IMR-90 (cell line): Measurements from ENCODE around the gene DBNL. TPM values are rescaled to one million over a fixed set of nuclear protein-coding genes. Genes with fewer than 3 reads are reported as not detected.

ENCODE experiments used
- ATAC-seq: fragments of 200-7000 bp; cut with Tn5 transposase; 2 replicates; pipeline ENCODE4 v1.9.1; 2020; ENCODE audit warnings: low read depth, mild to moderate bottlenecking, moderate library complexity
- BruUV-seq: library from RNA; stranded (reverse); fragments of 400-500 nt; replicated peaks from 2 replicates; lab custom pipeline; 2021; lab: Mats Ljungman, UMichigan
- CTCF ChIA-PET: fragments of 300-600 bp; formaldehyde crosslinking; extraction: SDS; loops from one replicate; lab custom pipeline; 2021; ENCODE audit warnings: antibody characterized with exemption; lab: Yijun Ruan, JAX
- POLR2A ChIA-PET: fragments of 300-600 bp; sonication (Branson Sonifier 250); formaldehyde crosslinking; loops from one replicate; lab custom pipeline; 2022; ENCODE audit warnings: antibody characterized with exemption; ENCODE audit not compliant: unreplicated experiment; lab: Charles Lee
- DNase-seq: peaks from one replicate; pipeline ENCODE4 v3.0.0; 2013
- H2AFZ ChIP-seq: replicated peaks from 2 replicates; pipeline ENCODE3; 2013; ENCODE audit warnings: low read length, mild to moderate bottlenecking; ENCODE audit not compliant: poor library complexity
- H2AK5ac ChIP-seq: 2 replicates; pipeline ENCODE4 v1.6.1; 2013; ENCODE audit warnings: low read depth, low read length, inconsistent platforms
- H2AK9ac ChIP-seq: replicated peaks from 2 replicates; pipeline ENCODE3; 2013; ENCODE audit warnings: mild to moderate bottlenecking, low read depth, low read length, moderate library complexity; ENCODE audit not compliant: poor library complexity
- H2BK120ac ChIP-seq: 2 replicates; pipeline ENCODE4 v1.6.1; 2013; ENCODE audit warnings: low read depth, low read length, inconsistent platforms
- H2BK15ac ChIP-seq: 3 replicates; pipeline ENCODE4 v1.6.1; 2013; ENCODE audit warnings: low read depth, low read length, inconsistent platforms
- H2BK20ac ChIP-seq: 2 replicates; pipeline ENCODE4 v1.6.1; 2013; ENCODE audit warnings: low read depth, mild to moderate bottlenecking, inconsistent platforms, low read length, moderate library complexity
- H2BK5ac ChIP-seq: 2 replicates; pipeline ENCODE4 v1.6.1; 2013; ENCODE audit warnings: mild to moderate bottlenecking, low read depth, low read length, inconsistent platforms; ENCODE audit not compliant: poor library complexity, severe bottlenecking
- H3K14ac ChIP-seq: replicated peaks from 2 replicates; pipeline ENCODE4 v1.6.1; 2013; ENCODE audit warnings: low read depth, low read length, inconsistent platforms
- H3K18ac ChIP-seq: 2 replicates; pipeline ENCODE4 v1.6.1; 2013; ENCODE audit warnings: low read depth, low read length, control low read depth
- H3K23ac ChIP-seq: 2 replicates; pipeline ENCODE4 v1.6.1; 2013; ENCODE audit warnings: low read depth, low read length, inconsistent platforms
- H3K27ac ChIP-seq: 2 replicates; pipeline ENCODE4 v1.5.1; 2013; ENCODE audit warnings: mild to moderate bottlenecking, control low read depth, low read length; ENCODE audit not compliant: insufficient read depth
- H3K27me3 ChIP-seq: 2 replicates; pipeline ENCODE4 v1.6.1; 2013; ENCODE audit warnings: low read length; ENCODE audit not compliant: control insufficient read depth, insufficient read depth
- H3K36me3 ChIP-seq: 2 replicates; pipeline ENCODE4 v1.6.1; 2013; ENCODE audit warnings: low read length, mixed read lengths; ENCODE audit not compliant: control insufficient read depth, insufficient read depth
- H3K4ac ChIP-seq: 2 replicates; pipeline ENCODE4 v1.6.1; 2013; ENCODE audit warnings: low read depth, low read length, inconsistent platforms
- H3K4me1 ChIP-seq: 2 replicates; pipeline ENCODE4 v1.6.1; 2013; ENCODE audit warnings: low read length, mixed read lengths; ENCODE audit not compliant: control insufficient read depth, insufficient read depth
- H3K4me2 ChIP-seq: 2 replicates; pipeline ENCODE4 v1.6.1; 2013; ENCODE audit warnings: low read depth, mild to moderate bottlenecking, control low read depth, low read length, moderate library complexity
- H3K4me3 ChIP-seq: 2 replicates; pipeline ENCODE4 v1.5.1; 2013; ENCODE audit warnings: low read depth, mild to moderate bottlenecking, control low read depth, low read length, moderate library complexity; ENCODE audit not compliant: insufficient read depth
- H3K56ac ChIP-seq: 2 replicates; pipeline ENCODE4 v1.6.1; 2013; ENCODE audit warnings: low read length, inconsistent platforms; ENCODE audit not compliant: insufficient read depth; ENCODE audit errors: extremely low read depth
- H3K79me1 ChIP-seq, 2 experiments: 2 replicates each; pipeline ENCODE4 v1.6.1; 2013; ENCODE audit warnings: low read length in 2 of 2, inconsistent platforms in 1 of 2, low read depth in 1 of 2
- H3K9ac ChIP-seq: 2 replicates; pipeline ENCODE4 v1.6.1; 2013; ENCODE audit warnings: low read depth, low read length, control low read depth
- H3K9me1 ChIP-seq: 2 replicates; pipeline ENCODE4 v1.6.1; 2013; ENCODE audit warnings: low read length, inconsistent platforms; ENCODE audit not compliant: insufficient read depth
- H3K9me3 ChIP-seq: 2 replicates; pipeline ENCODE4 v1.6.1; 2013; ENCODE audit warnings: low read length; ENCODE audit not compliant: control insufficient read depth, insufficient read depth
- H4K20me1 ChIP-seq: 2 replicates; pipeline ENCODE4 v1.6.1; 2013; ENCODE audit warnings: low read length, inconsistent platforms; ENCODE audit not compliant: insufficient read depth
- H4K5ac ChIP-seq: 2 replicates; pipeline ENCODE4 v1.6.1; 2013; ENCODE audit warnings: mild to moderate bottlenecking, low read depth, low read length, control low read depth
- H4K8ac ChIP-seq, 2 experiments: 2 replicates each; pipeline ENCODE4 v1.6.1; 2013; ENCODE audit warnings: low read depth in 2 of 2, low read length in 2 of 2, control low read depth in 1 of 2, inconsistent platforms in 1 of 2
- H4K91ac ChIP-seq: 2 replicates; pipeline ENCODE4 v1.6.1; 2013; ENCODE audit warnings: low read depth, low read length, inconsistent platforms; ENCODE audit not compliant: insufficient read depth
- BHLHE40 ChIP-seq: fragments of 150-350 bp; IDR thresholded peaks from 2 replicates; pipeline ENCODE4 v1.6.1; 2016; ENCODE audit warnings: mild to moderate bottlenecking, low read depth, low read length
- CEBPB ChIP-seq: IDR thresholded peaks from 2 replicates; pipeline ENCODE4 v1.6.1; 2012; ENCODE audit warnings: low read depth, low read length, improper control_type of control experiment
- CHD1 ChIP-seq: IDR thresholded peaks from 2 replicates; pipeline ENCODE4 v1.6.1; 2012; ENCODE audit warnings: low read depth, low read length, improper control_type of control experiment
- FOS ChIP-seq: fragments of 150-350 bp; IDR thresholded peaks from 2 replicates; pipeline ENCODE4 v1.6.1; 2016; ENCODE audit warnings: low read depth, low read length
- MAFK ChIP-seq: IDR thresholded peaks from 2 replicates; pipeline ENCODE4 v1.6.1; 2012; ENCODE audit warnings: low read depth, low read length, improper control_type of control experiment
- MAZ ChIP-seq: IDR thresholded peaks from 2 replicates; pipeline ENCODE4 v1.6.1; 2012; ENCODE audit warnings: low read depth, mild to moderate bottlenecking, low read length, improper control_type of control experiment, moderate library complexity, borderline replicate concordance
- MXI1 ChIP-seq: IDR thresholded peaks from 2 replicates; pipeline ENCODE4 v1.6.1; 2012; ENCODE audit warnings: low read depth, mild to moderate bottlenecking, low read length, moderate library complexity, borderline replicate concordance
- NFE2L2 ChIP-seq: fragments of 150-350 bp; IDR thresholded peaks from 2 replicates; pipeline ENCODE4 v1.6.1; 2016; ENCODE audit warnings: low read depth, mild to moderate bottlenecking, low read length
- POLR2A ChIP-seq: IDR thresholded peaks from 2 replicates; pipeline ENCODE4 v1.6.1; 2012; ENCODE audit warnings: mild to moderate bottlenecking, low read depth, low read length
- RAD21 ChIP-seq: IDR thresholded peaks from 2 replicates; pipeline ENCODE4 v1.6.1; 2012; ENCODE audit warnings: low read length, improper control_type of control experiment
- RCOR1 ChIP-seq: IDR thresholded peaks from 2 replicates; pipeline ENCODE4 v1.6.1; 2012; ENCODE audit warnings: mild to moderate bottlenecking, low read length, improper control_type of control experiment; ENCODE audit not compliant: insufficient replicate concordance
- RFX5 ChIP-seq: IDR thresholded peaks from 2 replicates; pipeline ENCODE4 v1.8.0; 2012; ENCODE audit warnings: low read depth, mild to moderate bottlenecking, low read length, moderate library complexity
- SMC3 ChIP-seq: fragments of 150-350 bp; IDR thresholded peaks from 2 replicates; pipeline ENCODE4 v1.6.1; 2016; ENCODE audit warnings: low read depth, mild to moderate bottlenecking, antibody characterized with exemption, low read length, moderate library complexity
- WGBS, 2 experiments: methylation state at CpG; one replicate each; pipeline versions ENCODE4 v1.1.5 to v1.1.7; 2013; ENCODE audit warnings: missing lambda C conversion rate in 2 of 2; ENCODE audit not compliant: insufficient read length in 1 of 2; ENCODE audit errors: extremely low coverage in 2 of 2; 5-methylcytosine and 5-hydroxymethylcytosine counted together
- dilution Hi-C: fragments of 300-500 bp; cut with HindIII; formaldehyde crosslinking; loops from one replicate; pipeline ENCODE4 v1.14.3; 2018; ENCODE audit warnings: low sequenced_read_pairs; ENCODE audit not compliant: unreplicated experiment
- in situ Hi-C: fragments of 300-500 bp; cut with MboI; formaldehyde crosslinking; loops from 3 replicates; pipeline ENCODE4 v1.14.3; 2019; ENCODE audit warnings: low sequenced_read_pairs, inconsistent platforms, mixed read lengths
- intact Hi-C: fragments of 100-400 bp; cut with micrococcal nuclease; formaldehyde crosslinking; loops from 2 replicates; pipeline ENCODE4 v1.10.0; 2022
- polyA plus RNA-seq, 3 experiments: library from polyadenylated mRNA; depleted of rRNA; stranded (reverse); fragments of >200 nt; gene quantifications; 2 replicates each; pipeline ENCODE4 v1.2.3, GENCODE V29; 2012; ENCODE audit warnings: low replicate concordance in 1 of 3
- total RNA-seq: library from RNA; depleted of rRNA; stranded (reverse); fragments of >200 nt; gene quantifications from 2 replicates; pipeline ENCODE4 v1.2.3, GENCODE V29; 2012
- TF ChIP-seq, protein P1 (sequence below): fragments of 150-350 bp; IDR thresholded peaks from 2 replicates; pipeline ENCODE4 v1.6.1; 2017; ENCODE audit warnings: mild to moderate bottlenecking, antibody characterized with exemption, low read length, low read depth
- TF ChIP-seq, protein P2 (sequence below): conservative IDR thresholded peaks from 2 replicates; pipeline ENCODE4 v1.5.1; 2012; ENCODE audit warnings: mild to moderate bottlenecking, low read depth, low read length, improper control_type of control experiment
- TF ChIP-seq, protein P3 (sequence below): fragments of 150-350 bp; IDR thresholded peaks from 2 replicates; pipeline ENCODE4 v1.6.1; 2016; ENCODE audit warnings: low read depth, mild to moderate bottlenecking, low read length, moderate library complexity, borderline replicate concordance

Gene DBNL
- total and polyA plus RNA-seq, 2 of the 4 experiments (the other 2 are of a cell fraction), result 157 to 179 TPM

DNA sequence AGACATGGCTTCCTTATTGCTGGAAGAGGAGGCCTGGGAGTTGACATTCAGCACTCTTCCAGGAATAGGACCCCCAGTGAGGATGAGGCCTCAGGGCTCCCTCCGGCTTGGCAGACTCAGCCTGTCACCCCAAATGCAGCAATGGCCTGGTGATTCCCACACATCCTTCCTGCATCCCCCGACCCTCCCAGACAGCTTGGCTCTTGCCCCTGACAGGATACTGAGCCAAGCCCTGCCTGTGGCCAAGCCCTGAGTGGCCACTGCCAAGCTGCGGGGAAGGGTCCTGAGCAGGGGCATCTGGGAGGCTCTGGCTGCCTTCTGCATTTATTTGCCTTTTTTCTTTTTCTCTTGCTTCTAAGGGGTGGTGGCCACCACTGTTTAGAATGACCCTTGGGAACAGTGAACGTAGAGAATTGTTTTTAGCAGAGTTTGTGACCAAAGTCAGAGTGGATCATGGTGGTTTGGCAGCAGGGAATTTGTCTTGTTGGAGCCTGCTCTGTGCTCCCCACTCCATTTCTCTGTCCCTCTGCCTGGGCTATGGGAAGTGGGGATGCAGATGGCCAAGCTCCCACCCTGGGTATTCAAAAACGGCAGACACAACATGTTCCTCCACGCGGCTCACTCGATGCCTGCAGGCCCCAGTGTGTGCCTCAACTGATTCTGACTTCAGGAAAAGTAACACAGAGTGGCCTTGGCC lies 16.6 kb downstream of the DBNL start:
- Histone ChIP-seq H4K91ac (no peak overlapping the region), H2AFZ (no peak overlapping the region), H3K27me3 (no peaks in the 10 kb centered on the region), H3K14ac (no peak overlapping the region), H3K4me2 (no peak overlapping the region), H4K20me1 (peaks cover 42% of the 10 kb centered on the region), H4K5ac (no peak overlapping the region), H3K27ac (no peak overlapping the region), H2BK15ac (no peak overlapping the region), H4K8ac (no peak overlapping the region), H3K9me3 (no peaks in the 10 kb centered on the region), H3K79me1 (peaks cover 7 to 13% of the 10 kb centered on the region in 2 experiments), H3K9me1 (no peaks in the 10 kb centered on the region; the same call in 1 of the 2 replicates), H3K4me1 (peaks cover 7% of the 10 kb centered on the region), H3K56ac (no peak overlapping the region), H2AK9ac (no peak overlapping the region), H3K18ac (no peak overlapping the region), H3K4ac (no peak overlapping the region), H3K4me3 (no peak overlapping the region), H2BK5ac (no peak overlapping the region), H2AK5ac (no peak overlapping the region), H3K9ac (no peak overlapping the region), H3K23ac (no peak overlapping the region), H2BK120ac (no peak overlapping the region), H3K36me3 (peaks cover 59% of the 10 kb centered on the region), H2BK20ac (no peak overlapping the region)
- TF ChIP-seq, protein P1, sequence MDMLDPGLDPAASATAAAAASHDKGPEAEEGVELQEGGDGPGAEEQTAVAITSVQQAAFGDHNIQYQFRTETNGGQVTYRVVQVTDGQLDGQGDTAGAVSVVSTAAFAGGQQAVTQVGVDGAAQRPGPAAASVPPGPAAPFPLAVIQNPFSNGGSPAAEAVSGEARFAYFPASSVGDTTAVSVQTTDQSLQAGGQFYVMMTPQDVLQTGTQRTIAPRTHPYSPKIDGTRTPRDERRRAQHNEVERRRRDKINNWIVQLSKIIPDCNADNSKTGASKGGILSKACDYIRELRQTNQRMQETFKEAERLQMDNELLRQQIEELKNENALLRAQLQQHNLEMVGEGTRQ, result no peak
- TF ChIP-seq CEBPB (no peak), RCOR1 (no peak), FOS (no peak), CHD1 (no peak), SMC3 (no peak), NFE2L2 (no peak), POLR2A (no peak), RAD21 (no peak), BHLHE40 (no peak), RFX5 (no peak), MAZ (no peak), MAFK (no peak), MXI1 (no peak)
- TF ChIP-seq, protein P2, sequence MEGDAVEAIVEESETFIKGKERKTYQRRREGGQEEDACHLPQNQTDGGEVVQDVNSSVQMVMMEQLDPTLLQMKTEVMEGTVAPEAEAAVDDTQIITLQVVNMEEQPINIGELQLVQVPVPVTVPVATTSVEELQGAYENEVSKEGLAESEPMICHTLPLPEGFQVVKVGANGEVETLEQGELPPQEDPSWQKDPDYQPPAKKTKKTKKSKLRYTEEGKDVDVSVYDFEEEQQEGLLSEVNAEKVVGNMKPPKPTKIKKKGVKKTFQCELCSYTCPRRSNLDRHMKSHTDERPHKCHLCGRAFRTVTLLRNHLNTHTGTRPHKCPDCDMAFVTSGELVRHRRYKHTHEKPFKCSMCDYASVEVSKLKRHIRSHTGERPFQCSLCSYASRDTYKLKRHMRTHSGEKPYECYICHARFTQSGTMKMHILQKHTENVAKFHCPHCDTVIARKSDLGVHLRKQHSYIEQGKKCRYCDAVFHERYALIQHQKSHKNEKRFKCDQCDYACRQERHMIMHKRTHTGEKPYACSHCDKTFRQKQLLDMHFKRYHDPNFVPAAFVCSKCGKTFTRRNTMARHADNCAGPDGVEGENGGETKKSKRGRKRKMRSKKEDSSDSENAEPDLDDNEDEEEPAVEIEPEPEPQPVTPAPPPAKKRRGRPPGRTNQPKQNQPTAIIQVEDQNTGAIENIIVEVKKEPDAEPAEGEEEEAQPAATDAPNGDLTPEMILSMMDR, result no peak
- TF ChIP-seq, protein P3, sequence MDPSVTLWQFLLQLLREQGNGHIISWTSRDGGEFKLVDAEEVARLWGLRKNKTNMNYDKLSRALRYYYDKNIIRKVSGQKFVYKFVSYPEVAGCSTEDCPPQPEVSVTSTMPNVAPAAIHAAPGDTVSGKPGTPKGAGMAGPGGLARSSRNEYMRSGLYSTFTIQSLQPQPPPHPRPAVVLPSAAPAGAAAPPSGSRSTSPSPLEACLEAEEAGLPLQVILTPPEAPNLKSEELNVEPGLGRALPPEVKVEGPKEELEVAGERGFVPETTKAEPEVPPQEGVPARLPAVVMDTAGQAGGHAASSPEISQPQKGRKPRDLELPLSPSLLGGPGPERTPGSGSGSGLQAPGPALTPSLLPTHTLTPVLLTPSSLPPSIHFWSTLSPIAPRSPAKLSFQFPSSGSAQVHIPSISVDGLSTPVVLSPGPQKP, result no peak
- no TSS peak for BruUV-seq
- in situ Hi-C loops, result no loop called here
- intact Hi-C loops, result no loop called here
- WGBS, 2 experiments, result 94% methylated on average over 4 of the region's 8 CpGs; no CpG with 5 or more reads in 1 of the 2 experiments
- DNase-seq (no peak), ATAC-seq (no peak)
- ChIA-PET POLR2A (no interaction called here), CTCF (no interaction called here)
- dilution Hi-C loops, result no loop called here
